HG03045 (cell line): Measurements from ENCODE around the gene JPH4.
"Not testable (repeated sequence)": the region's sequence is repeated elsewhere in the genome, so short reads cannot be mapped to it uniquely, and the experiment has no call there.

Experiments used
- ATAC-seq: cut with Tn5 transposase; IDR thresholded peaks from one replicate; pipeline ENCODE4 v1.9.1; 2021; ENCODE audit warnings: mild to moderate bottlenecking, moderate library complexity; ENCODE audit not compliant: unreplicated experiment

Gene JPH4

GRCh38 chr14:23550131-23550811 lies 28.3 kb downstream of the JPH4 start:
- no peak for ATAC-seq

- ATAC-seq: no peak
Observed at GRCh38 chr14:23548351-23549318, 30.0 kb downstream of the JPH4 start.

GRCh38 chr14:23547924-23548323 lies 30.7 kb downstream of the JPH4 start:
- no peak for ATAC-seq

GRCh38 chr14:23546450-23547035 lies 32.0 kb downstream of the JPH4 start:
- ATAC-seq: no peak

- no peak for ATAC-seq
Observed at GRCh38 chr14:23545740-23546365, 32.7 kb downstream of the JPH4 start.

- ATAC-seq: no peak
Observed at GRCh38 chr14:23544511-23545447, 33.8 kb downstream of the JPH4 start.

- ATAC-seq: no peak
Observed at GRCh38 chr14:23543403-23543802, 35.2 kb downstream of the JPH4 start.

- no peak for ATAC-seq
Observed at GRCh38 chr14:23542261-23542660, 36.3 kb downstream of the JPH4 start.

- no peak for ATAC-seq
Observed at GRCh38 chr14:23540141-23540469, 38.5 kb downstream of the JPH4 start.

- ATAC-seq: no peak
Observed at GRCh38 chr14:23539248-23540140, 39.1 kb downstream of the JPH4 start.

- no peak for ATAC-seq
Observed at GRCh38 chr14:23538785-23539184, 39.8 kb downstream of the JPH4 start.

GRCh38 chr14:23538050-23538718 lies 40.4 kb downstream of the JPH4 start:
- no peak for ATAC-seq

- ATAC-seq: no peak
Observed at GRCh38 chr14:23537351-23538049, 41.1 kb downstream of the JPH4 start.

GRCh38 chr14:23536906-23537305 lies 41.7 kb downstream of the JPH4 start:
- not testable (repeated sequence) for ATAC-seq

- no peak for ATAC-seq
Observed at GRCh38 chr14:23536494-23536893, 42.1 kb downstream of the JPH4 start.

GRCh38 chr14:23535943-23536342 lies 42.6 kb downstream of the JPH4 start:
- no peak for ATAC-seq

- no peak for ATAC-seq
Observed at GRCh38 chr14:23533652-23534435, 44.7 kb downstream of the JPH4 start.
